ENCODE data around the gene USP25.

The USP25 gene

GRCh38 chr21:15729674-15730483, at the start of gene USP25:
Gene USP25, plus strand, starts transcription at chr21:15729982. Its CDS starts 412 bp downstream, at chr21:15730394.
- Histone ChIP-seq H3K27me3 (ENCODE audit: insufficient read depth, insufficient read length) (peaks cover 17% of the 10 kb centered on the region), H3K9me3 (ENCODE audit: insufficient read depth, low read length) (no peaks in the 10 kb centered on the region), H3K36me3 (ENCODE audit: insufficient read depth, insufficient read length, low read length) (no peaks in the 10 kb centered on the region), H3K4me3 (ENCODE audit: insufficient read length, low read depth) (peak within 1 kb of the TSS; percentile 84), H3K4me1 (ENCODE audit: insufficient read depth, insufficient read length) (no peaks in the 10 kb centered on the region), H3K9ac (ENCODE audit: insufficient read length, low read depth) (peak within 1 kb of the TSS; percentile 92)
- DNase-seq (ENCODE audit: low read depth, low spot score), result peak; percentile 68
- no peak for TF ChIP-seq SUZ12 (IDR thresholded peaks at IDR 0.05; ENCODE audit: extremely low read depth, insufficient read depth, insufficient read length)
- TF ChIP-seq YY1 (IDR thresholded peaks at IDR 0.05; ENCODE audit: insufficient read depth, insufficient read length), result no peak
- no peak for TF ChIP-seq ZNF274 (IDR thresholded peaks at IDR 0.05; ENCODE audit: low read depth, low read length)

GRCh38 chr21:15682186-15682895, 47.4 kb upstream of the USP25 start:
- no peaks in the 10 kb centered on the region for H3K27me3 ChIP-seq (ENCODE audit: insufficient read depth, insufficient read length)
- DNase-seq (ENCODE audit: low read depth, low spot score), result no peak

GRCh38 chr21:15682977-15683376, 46.8 kb upstream of the USP25 start:
- H3K4me3 ChIP-seq (ENCODE audit: insufficient read length, low read depth), result no peak overlapping the region
- no peaks in the 10 kb centered on the region for H3K27me3 ChIP-seq (ENCODE audit: insufficient read depth, insufficient read length)
- no peaks in the 10 kb centered on the region for H3K36me3 ChIP-seq (ENCODE audit: insufficient read depth, insufficient read length, low read length)
- H3K9me3 ChIP-seq (ENCODE audit: insufficient read depth, low read length), result no peaks in the 10 kb centered on the region
- H3K9ac ChIP-seq (ENCODE audit: insufficient read length, low read depth), result no peak overlapping the region
- no peak for DNase-seq (ENCODE audit: low read depth, low spot score)
- no peak for TF ChIP-seq SUZ12 (IDR thresholded peaks at IDR 0.05; ENCODE audit: extremely low read depth, insufficient read depth, insufficient read length)
- no peak for TF ChIP-seq YY1 (IDR thresholded peaks at IDR 0.05; ENCODE audit: insufficient read depth, insufficient read length)
- no peaks in the 10 kb centered on the region for H3K4me1 ChIP-seq (ENCODE audit: insufficient read depth, insufficient read length)

More at GRCh38 chr21:15682186-15682895, 47.4 kb upstream of the USP25 start:
- no peaks in the 10 kb centered on the region for H3K4me1 ChIP-seq (ENCODE audit: insufficient read depth, insufficient read length)
- no peaks in the 10 kb centered on the region for H3K9me3 ChIP-seq (ENCODE audit: insufficient read depth, low read length)
- H3K36me3 ChIP-seq (ENCODE audit: insufficient read depth, insufficient read length, low read length), result no peaks in the 10 kb centered on the region
- H3K9ac ChIP-seq (ENCODE audit: insufficient read length, low read depth), result no peak overlapping the region
- no peak overlapping the region for H3K4me3 ChIP-seq (ENCODE audit: insufficient read length, low read depth)
- TF ChIP-seq YY1 (IDR thresholded peaks at IDR 0.05; ENCODE audit: insufficient read depth, insufficient read length) (no peak), ZNF274 (IDR thresholded peaks at IDR 0.05; ENCODE audit: low read depth, low read length) (no peak), SUZ12 (IDR thresholded peaks at IDR 0.05; ENCODE audit: extremely low read depth, insufficient read depth, insufficient read length) (no peak)

- TF ChIP-seq ZNF274 (IDR thresholded peaks at IDR 0.05; ENCODE audit: low read depth, low read length) (no peak), YY1 (IDR thresholded peaks at IDR 0.05; ENCODE audit: insufficient read depth, insufficient read length) (no peak), SUZ12 (IDR thresholded peaks at IDR 0.05; ENCODE audit: extremely low read depth, insufficient read depth, insufficient read length) (no peak)
- Histone ChIP-seq H3K9me3 (ENCODE audit: insufficient read depth, low read length) (no peaks in the 10 kb centered on the region), H3K9ac (ENCODE audit: insufficient read length, low read depth) (no peak overlapping the region), H3K36me3 (ENCODE audit: insufficient read depth, insufficient read length, low read length) (no peaks in the 10 kb centered on the region), H3K4me3 (ENCODE audit: insufficient read length, low read depth) (no peak overlapping the region), H3K4me1 (ENCODE audit: insufficient read depth, insufficient read length) (no peaks in the 10 kb centered on the region), H3K27me3 (ENCODE audit: insufficient read depth, insufficient read length) (no peaks in the 10 kb centered on the region)
- DNase-seq (ENCODE audit: low read depth, low spot score), result no peak
Observed at GRCh38 chr21:15686506-15686905, 43.3 kb upstream of the USP25 start.

GRCh38 chr21:15687208-15687607, 42.6 kb upstream of the USP25 start:
- Histone ChIP-seq H3K36me3 (ENCODE audit: insufficient read depth, insufficient read length, low read length) (no peaks in the 10 kb centered on the region), H3K4me1 (ENCODE audit: insufficient read depth, insufficient read length) (no peaks in the 10 kb centered on the region), H3K27me3 (ENCODE audit: insufficient read depth, insufficient read length) (no peaks in the 10 kb centered on the region), H3K9ac (ENCODE audit: insufficient read length, low read depth) (no peak overlapping the region), H3K4me3 (ENCODE audit: insufficient read length, low read depth) (no peak overlapping the region), H3K9me3 (ENCODE audit: insufficient read depth, low read length) (no peaks in the 10 kb centered on the region)
- no peak for DNase-seq (ENCODE audit: low read depth, low spot score)
- TF ChIP-seq SUZ12 (IDR thresholded peaks at IDR 0.05; ENCODE audit: extremely low read depth, insufficient read depth, insufficient read length) (no peak), ZNF274 (IDR thresholded peaks at IDR 0.05; ENCODE audit: low read depth, low read length) (no peak), YY1 (IDR thresholded peaks at IDR 0.05; ENCODE audit: insufficient read depth, insufficient read length) (no peak)

GRCh38 chr21:15688016-15688415, 41.8 kb upstream of the USP25 start:
- Histone ChIP-seq H3K4me1 (ENCODE audit: insufficient read depth, insufficient read length) (no peaks in the 10 kb centered on the region), H3K27me3 (ENCODE audit: insufficient read depth, insufficient read length) (no peaks in the 10 kb centered on the region), H3K9me3 (ENCODE audit: insufficient read depth, low read length) (no peaks in the 10 kb centered on the region), H3K4me3 (ENCODE audit: insufficient read length, low read depth) (no peak overlapping the region), H3K9ac (ENCODE audit: insufficient read length, low read depth) (no peak overlapping the region), H3K36me3 (ENCODE audit: insufficient read depth, insufficient read length, low read length) (no peaks in the 10 kb centered on the region)
- DNase-seq (ENCODE audit: low read depth, low spot score), result no peak
- no peak for TF ChIP-seq ZNF274 (IDR thresholded peaks at IDR 0.05; ENCODE audit: low read depth, low read length)
- no peak for TF ChIP-seq SUZ12 (IDR thresholded peaks at IDR 0.05; ENCODE audit: extremely low read depth, insufficient read depth, insufficient read length)
- no peak for TF ChIP-seq YY1 (IDR thresholded peaks at IDR 0.05; ENCODE audit: insufficient read depth, insufficient read length)

- no peak overlapping the region for H3K4me3 ChIP-seq (ENCODE audit: insufficient read length, low read depth)
- TF ChIP-seq ZNF274 (IDR thresholded peaks at IDR 0.05; ENCODE audit: low read depth, low read length) (no peak), YY1 (IDR thresholded peaks at IDR 0.05; ENCODE audit: insufficient read depth, insufficient read length) (no peak), SUZ12 (IDR thresholded peaks at IDR 0.05; ENCODE audit: extremely low read depth, insufficient read depth, insufficient read length) (no peak)
Observed at GRCh38 chr21:15688809-15689208, 41.0 kb upstream of the USP25 start.

More at GRCh38 chr21:15688809-15689208, 41.0 kb upstream of the USP25 start:
- Histone ChIP-seq H3K9ac (ENCODE audit: insufficient read length, low read depth) (no peak overlapping the region), H3K9me3 (ENCODE audit: insufficient read depth, low read length) (no peaks in the 10 kb centered on the region), H3K36me3 (ENCODE audit: insufficient read depth, insufficient read length, low read length) (no peaks in the 10 kb centered on the region), H3K4me1 (ENCODE audit: insufficient read depth, insufficient read length) (no peaks in the 10 kb centered on the region), H3K27me3 (ENCODE audit: insufficient read depth, insufficient read length) (no peaks in the 10 kb centered on the region)
- DNase-seq (ENCODE audit: low read depth, low spot score), result no peak

Data from NT2/D1 (cell line).